GM19023 (cell line): ENCODE results near the gene CDH4.
"Not testable (repeated sequence)": the region's sequence is repeated elsewhere in the genome, so short reads cannot be mapped to it uniquely, and the experiment has no call there.

Experiments
- ATAC-seq: cut with Tn5 transposase; IDR thresholded peaks from one replicate; pipeline ENCODE4 v1.9.1; 2021; ENCODE audit warnings: mild to moderate bottlenecking, moderate library complexity; ENCODE audit not compliant: unreplicated experiment

CDH4 gene

GRCh38 chr20:61253264-61253639 is 1.2 kb downstream of the CDH4 start:
- no peak for ATAC-seq

GRCh38 chr20:61253640-61254511 is 1.8 kb downstream of the CDH4 start:
- ATAC-seq = no peak

GRCh38 chr20:61254881-61255626 is 3.0 kb downstream of the CDH4 start:
- ATAC-seq = no peak

GRCh38 chr20:61256365-61256764 is 4.3 kb downstream of the CDH4 start:
- no peak for ATAC-seq

GRCh38 chr20:61256824-61257223 is 4.8 kb downstream of the CDH4 start:
- ATAC-seq = no peak

GRCh38 chr20:61257611-61258010 is 5.5 kb downstream of the CDH4 start:
- ATAC-seq = no peak

- no peak for ATAC-seq
Observed at GRCh38 chr20:61259741-61260140, 7.7 kb downstream of the CDH4 start.

- ATAC-seq = no peak
Observed at GRCh38 chr20:61260905-61261304, 8.8 kb downstream of the CDH4 start.

- no peak for ATAC-seq
Observed at GRCh38 chr20:61262036-61262435, 10.0 kb downstream of the CDH4 start.

- ATAC-seq = no peak
Observed at GRCh38 chr20:61262514-61262913, 10.5 kb downstream of the CDH4 start.

GRCh38 chr20:61263084-61263695 is 11.1 kb downstream of the CDH4 start:
- ATAC-seq = no peak

- no peak for ATAC-seq
Observed at GRCh38 chr20:61263938-61264337, 11.9 kb downstream of the CDH4 start.

- ATAC-seq = no peak
Observed at GRCh38 chr20:61267241-61267640, 15.2 kb downstream of the CDH4 start.

GRCh38 chr20:61268024-61268423 is 16.0 kb downstream of the CDH4 start:
- ATAC-seq = no peak

GRCh38 chr20:61271312-61272231 is 19.5 kb downstream of the CDH4 start:
- no peak for ATAC-seq

- ATAC-seq = not testable (repeated sequence)
Observed at GRCh38 chr20:61273024-61273423, 21.0 kb downstream of the CDH4 start.

- ATAC-seq = not testable (repeated sequence)
Observed at GRCh38 chr20:61273666-61274065, 21.6 kb downstream of the CDH4 start.

- no peak for ATAC-seq
Observed at GRCh38 chr20:61274326-61274725, 22.3 kb downstream of the CDH4 start.

GRCh38 chr20:61278296-61278695 is 26.2 kb downstream of the CDH4 start:
- no peak for ATAC-seq

GRCh38 chr20:61279621-61280150 is 27.6 kb downstream of the CDH4 start:
- no peak for ATAC-seq
